ENCODE measurements around the gene CNN2.

CNN2 gene

DNA sequence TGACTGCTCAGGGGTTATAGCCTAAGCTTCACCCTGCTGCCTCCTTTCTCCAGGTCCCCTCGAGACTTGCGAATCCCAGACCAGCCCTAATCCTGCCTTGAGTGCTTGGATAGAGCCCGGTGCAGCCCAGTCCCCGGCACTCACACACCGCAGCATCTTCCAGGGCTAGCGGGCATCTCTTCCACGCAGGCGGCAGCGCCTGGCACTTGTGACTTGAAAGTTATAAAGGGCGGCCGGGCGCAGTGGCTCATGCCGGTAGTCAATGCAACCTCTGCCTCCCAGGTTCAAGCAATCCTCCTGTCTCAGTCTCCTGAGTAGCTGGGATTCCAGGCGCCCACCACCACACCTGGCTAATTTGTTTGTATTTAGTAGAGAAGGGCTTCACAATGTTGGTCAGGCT lies 40.3 kb upstream of the CNN2 start:
- DNase-seq (ENCODE audit: low read depth), result no peak
- TF ChIP-seq CTCF (IDR thresholded peaks at IDR 0.05; ENCODE audit: control insufficient read depth, extremely low read depth, insufficient read depth), result no peak
- no peak overlapping the region for H3K4me3 ChIP-seq (ENCODE audit: low read depth, low read length)

- TF ChIP-seq CTCF (IDR thresholded peaks at IDR 0.05; ENCODE audit: control insufficient read depth, extremely low read depth, insufficient read depth), result no peak
- H3K4me3 ChIP-seq (ENCODE audit: low read depth, low read length), result no peak overlapping the region
- no peak for DNase-seq (ENCODE audit: low read depth)
Measured at GRCh38 chr19:988081-988480, 38.3 kb upstream of the CNN2 start.

DNA sequence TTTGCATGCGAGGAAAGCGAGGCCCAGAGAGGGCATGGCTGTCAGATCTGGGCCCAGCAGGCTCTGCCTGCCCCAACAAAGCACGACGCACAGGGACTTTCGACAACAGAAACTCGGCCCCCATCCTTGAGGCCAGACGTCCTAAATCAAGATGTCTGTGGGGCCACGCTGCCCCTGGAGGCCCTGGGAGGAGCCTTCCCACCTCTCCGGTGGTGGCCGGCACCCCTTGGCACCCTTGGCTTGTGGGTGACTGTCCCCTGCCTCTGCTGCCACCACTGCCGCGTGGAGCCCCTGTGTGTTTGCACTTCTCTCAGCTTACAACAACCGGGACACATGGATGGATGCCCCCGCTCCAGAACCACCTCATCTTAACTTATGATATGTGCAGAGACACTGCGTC lies 37.9 kb upstream of the CNN2 start:
- DNase-seq (ENCODE audit: low read depth), result no peak
- H3K4me3 ChIP-seq (ENCODE audit: low read depth, low read length), result no peak overlapping the region
- no peak for TF ChIP-seq CTCF (IDR thresholded peaks at IDR 0.05; ENCODE audit: control insufficient read depth, extremely low read depth, insufficient read depth)

DNA sequence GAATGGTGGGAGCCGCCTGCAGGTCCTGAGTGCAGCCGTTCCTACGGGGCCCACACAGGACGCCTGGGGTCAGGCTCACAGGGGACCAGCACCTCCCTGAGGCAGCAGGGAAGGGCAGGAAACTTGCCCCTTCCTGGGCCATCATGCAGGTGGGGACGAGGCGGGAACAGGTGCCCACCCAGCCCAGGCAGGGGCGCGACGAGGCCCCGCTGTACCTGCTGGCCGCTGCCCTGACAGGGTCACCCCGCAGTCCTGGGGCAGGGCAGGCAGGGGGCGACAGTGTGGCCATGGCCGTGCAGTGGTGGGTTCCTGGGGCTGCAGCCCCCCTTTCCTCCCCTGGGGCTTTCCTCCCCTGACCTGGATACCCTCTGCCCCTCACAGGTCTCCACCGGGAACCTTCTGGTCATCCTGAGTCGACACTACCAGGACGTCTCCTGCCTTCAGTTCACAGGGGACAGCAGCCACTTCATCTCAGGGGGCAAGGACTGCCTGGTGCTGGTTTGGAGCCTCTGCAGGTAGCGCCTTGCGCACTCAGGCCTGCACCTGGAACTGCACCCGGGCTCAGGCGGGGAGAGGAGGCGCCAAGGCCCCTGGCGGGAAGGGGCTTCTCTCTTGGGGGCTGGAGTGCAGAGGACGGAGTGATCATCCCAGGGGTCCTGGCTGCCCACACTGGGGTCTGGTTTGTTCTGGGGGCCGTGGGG lies 36.9 kb upstream of the CNN2 start:
- DNase-seq (ENCODE audit: low read depth), result no peak

GRCh38 chr19:990119-990571 lies 36.3 kb upstream of the CNN2 start:
- TF ChIP-seq CTCF (IDR thresholded peaks at IDR 0.05; ENCODE audit: control insufficient read depth, extremely low read depth, insufficient read depth), result no peak
- DNase-seq (ENCODE audit: low read depth), result no peak
- H3K4me3 ChIP-seq (ENCODE audit: low read depth, low read length), result no peak overlapping the region

More for the DNA sequence above, 36.9 kb upstream of the CNN2 start:
- H3K4me3 ChIP-seq (ENCODE audit: low read depth, low read length), result no peak overlapping the region
- TF ChIP-seq CTCF (IDR thresholded peaks at IDR 0.05; ENCODE audit: control insufficient read depth, extremely low read depth, insufficient read depth), result 0 out of 2 replicates have a peak, but pooled peaks have one; percentile 13

GRCh38 chr19:990746-991145 lies 35.7 kb upstream of the CNN2 start:
- H3K4me3 ChIP-seq (ENCODE audit: low read depth, low read length), result no peak overlapping the region
- DNase-seq (ENCODE audit: low read depth), result no peak
- no peak for TF ChIP-seq CTCF (IDR thresholded peaks at IDR 0.05; ENCODE audit: control insufficient read depth, extremely low read depth, insufficient read depth)
